GM04504 (cell line): ENCODE results near the gene SLC35E3.
"Not testable (repeated sequence)": the region's sequence is repeated elsewhere in the genome, so short reads cannot be mapped to it uniquely, and the experiment has no call there.

Source experiments
- DNase-seq: peaks from one replicate; pipeline ENCODE4 v3.0.0-alpha.2; 2012; ENCODE audit warnings: low read depth

SLC35E3 gene

DNA sequence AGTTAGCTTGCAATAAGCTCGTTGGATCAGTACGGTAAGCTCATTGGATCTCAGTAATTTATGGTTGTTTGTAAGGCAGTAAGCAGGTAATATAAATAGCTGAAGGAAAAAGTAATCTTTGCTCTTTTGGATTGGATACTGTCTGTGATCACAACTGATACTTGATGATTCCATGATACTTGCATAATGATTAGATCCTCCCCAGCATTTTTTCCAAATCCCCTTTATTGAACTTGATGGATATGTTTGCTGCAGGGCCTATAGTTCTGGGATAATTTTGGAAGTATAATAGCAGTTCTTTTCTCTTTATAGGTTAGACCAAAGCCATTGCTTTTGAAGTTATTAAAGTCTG lies 67.2 kb downstream of the SLC35E3 start:
- no peak for DNase-seq

DNA sequence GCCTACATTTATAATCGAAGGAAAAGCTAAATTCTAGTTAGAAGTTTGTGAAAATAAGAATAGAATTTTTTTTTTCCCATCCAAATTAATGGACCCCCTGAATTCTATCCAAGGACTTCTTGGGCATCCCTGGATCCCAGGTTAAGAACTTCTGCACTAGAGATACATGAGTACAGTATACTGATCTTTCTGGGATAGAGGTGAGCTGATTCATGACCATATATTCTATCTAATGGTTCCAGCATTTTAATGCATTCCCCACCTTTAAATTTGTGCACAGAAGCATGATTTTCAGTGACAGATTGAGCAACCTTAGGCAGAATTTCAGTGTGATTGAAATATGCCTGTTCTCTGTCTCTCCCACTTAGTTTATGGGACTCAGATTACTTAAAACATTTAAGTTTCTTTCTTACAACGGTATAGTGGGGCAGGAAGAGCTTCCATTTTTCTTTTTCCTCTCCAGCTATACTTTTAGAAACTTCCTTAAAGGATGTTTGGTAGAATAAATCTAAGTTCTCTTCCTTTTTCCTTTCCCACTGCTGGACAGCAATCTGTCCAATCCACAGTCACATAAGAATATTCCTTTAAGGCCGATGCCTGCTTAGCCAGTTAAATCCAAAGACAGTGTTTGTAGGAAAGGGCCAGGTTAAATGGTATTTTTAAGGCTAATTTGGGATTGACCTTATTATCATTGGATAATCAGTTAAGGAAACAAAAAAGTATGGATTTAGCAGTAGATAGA lies 68.7 kb downstream of the SLC35E3 start:
- no peak for DNase-seq

DNA sequence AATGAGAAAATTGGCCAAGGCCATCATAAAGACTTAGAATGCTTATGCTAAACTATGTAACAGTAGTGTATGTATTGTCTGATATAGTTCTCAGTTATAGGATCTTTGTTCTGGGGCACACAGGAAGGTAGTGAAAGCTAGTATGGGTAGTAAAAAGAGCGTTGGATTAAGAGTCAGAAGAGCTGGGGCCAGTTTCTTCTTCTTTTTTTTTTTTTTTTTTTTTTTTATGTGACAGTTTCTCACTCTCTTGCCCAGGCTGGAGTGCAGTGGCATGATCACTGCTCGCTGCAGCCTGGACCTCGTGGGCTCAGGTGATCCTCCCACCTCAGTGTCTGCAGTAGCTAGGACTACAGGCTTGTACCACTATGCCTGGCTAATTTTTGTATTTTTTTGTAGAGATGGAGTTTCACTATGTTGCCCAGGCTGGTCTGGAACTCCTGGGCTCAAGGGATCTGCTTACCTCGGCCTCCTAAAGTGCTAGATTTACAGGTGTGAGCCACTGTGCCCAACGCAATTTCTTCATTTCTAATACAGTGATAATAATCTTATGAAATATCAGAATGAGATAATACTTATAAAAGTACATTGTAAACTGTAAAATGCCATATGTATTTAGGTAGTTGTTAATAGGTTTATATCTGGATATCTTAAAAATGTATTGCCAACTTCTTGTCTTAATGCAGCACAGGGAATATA lies 69.4 kb downstream of the SLC35E3 start:
- no peak for DNase-seq

DNA sequence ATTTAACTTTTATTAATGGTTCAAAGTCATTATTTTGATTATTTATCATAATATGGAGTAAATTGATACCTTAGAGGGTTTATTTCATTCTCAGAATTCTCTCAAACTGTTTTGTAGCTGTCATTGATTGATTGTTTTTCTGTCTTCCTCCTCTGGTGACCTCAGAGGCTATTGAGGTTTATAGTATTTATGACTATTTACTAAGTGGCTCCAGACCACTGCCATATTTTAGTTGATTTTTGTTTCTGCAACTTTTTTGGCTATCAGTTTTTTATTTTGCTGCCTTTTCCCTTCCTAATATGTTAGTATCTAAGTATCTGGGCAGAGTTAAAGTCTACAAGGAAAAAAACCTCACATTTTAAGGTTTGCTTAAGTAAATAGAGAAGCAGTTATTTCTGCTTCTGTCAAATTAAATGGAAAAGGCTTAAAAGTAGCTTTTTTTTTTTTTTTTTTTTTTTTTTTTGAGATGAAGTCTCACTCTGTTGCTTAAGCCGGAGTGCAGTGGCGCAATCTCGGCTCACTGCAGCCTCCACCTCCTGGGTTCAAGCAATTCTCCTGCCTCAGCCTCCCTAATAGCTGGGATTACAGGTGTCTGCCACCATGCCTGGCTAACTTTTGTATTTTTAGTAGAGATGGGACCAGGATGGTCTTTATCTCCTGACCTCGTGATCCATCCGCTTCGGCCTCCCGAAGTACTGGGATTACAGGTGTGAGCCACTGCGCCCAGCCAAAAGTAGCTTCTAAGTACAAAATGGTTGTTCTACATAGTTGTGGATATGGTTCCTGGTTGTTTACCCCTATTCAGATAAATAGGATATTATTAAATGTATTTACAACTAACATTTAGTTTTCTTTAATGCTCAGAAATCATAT lies 70.2 kb downstream of the SLC35E3 start:
- no peak for DNase-seq

DNA sequence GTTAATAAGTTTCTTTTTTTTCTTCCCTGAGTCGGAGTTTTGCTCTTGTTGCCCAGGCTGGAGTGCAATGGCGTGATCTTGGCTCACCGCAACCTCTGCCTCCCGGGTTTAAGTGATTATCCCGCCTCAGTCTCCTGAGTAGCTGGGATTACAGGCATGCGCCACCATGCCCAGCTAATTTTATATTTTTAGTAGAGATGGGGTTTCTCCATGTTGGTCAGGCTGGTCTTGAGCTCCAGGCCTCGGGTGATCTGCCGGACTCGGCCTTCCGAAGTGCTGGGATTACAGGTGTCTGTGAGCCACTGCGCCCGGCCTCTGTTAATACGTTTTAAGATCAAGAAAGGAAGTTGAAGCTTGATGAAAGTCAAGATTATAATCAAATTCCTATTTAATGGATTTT lies 73.5 kb downstream of the SLC35E3 start:
- not testable (repeated sequence) for DNase-seq

DNA sequence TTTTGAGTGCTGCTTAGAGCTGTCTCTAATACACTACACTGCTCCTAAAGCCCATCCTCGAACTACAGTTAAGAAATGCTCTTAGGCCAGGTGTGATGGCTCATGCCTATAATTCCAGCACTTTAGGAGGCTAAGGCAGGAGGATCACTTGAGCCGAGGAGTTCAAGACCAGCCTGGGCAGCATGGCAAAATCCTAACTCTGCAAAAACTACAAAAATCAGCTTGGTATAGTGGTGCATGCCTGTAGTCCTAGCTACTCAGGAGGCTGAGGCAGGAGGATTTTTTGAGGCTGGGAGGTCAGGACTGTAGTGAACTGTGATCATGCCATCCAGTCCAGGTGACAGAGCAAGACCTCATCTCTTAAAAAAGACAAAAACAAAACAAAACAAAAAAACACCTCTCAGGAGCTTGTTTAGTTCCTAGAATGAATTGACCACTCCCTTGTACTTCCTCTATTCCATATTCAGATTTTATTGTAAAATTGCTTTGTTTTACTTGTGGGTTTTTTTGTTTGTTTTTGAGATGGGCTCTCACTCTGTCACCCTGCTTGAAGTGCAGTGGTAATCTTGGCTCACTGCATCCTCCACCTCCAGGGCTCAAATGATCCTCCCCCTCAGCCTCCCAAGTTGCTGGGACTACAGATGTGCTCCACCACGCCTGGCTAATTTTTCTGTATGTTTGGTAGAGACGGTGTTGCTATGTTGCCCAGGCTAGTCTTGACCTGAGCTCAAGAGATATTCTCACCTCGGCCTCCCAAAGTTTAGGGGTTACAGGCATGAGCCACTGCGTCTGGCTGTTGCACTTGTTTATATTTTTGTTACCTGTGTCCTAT lies 75.6 kb downstream of the SLC35E3 start:
- DNase-seq: no peak

DNA sequence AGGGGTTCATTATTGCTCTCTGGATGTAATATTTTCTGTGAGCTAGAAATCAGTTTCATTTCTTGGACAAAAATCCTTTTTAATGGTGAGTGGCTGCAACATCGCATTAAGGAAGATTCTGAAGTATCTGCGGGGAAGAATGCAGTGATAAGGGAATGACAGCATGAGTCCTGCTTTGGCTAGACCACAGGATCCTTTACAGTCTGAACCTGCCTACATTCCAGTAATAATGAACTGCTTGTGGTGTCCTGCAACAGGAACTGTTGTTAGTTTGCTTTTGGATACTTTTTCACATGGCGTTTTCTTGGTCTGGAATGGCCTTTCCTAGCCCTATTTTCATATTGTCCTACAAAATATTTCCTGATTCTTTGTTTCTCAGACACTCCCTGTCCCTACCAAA lies 77.7 kb downstream of the SLC35E3 start:
- no peak for DNase-seq

DNA sequence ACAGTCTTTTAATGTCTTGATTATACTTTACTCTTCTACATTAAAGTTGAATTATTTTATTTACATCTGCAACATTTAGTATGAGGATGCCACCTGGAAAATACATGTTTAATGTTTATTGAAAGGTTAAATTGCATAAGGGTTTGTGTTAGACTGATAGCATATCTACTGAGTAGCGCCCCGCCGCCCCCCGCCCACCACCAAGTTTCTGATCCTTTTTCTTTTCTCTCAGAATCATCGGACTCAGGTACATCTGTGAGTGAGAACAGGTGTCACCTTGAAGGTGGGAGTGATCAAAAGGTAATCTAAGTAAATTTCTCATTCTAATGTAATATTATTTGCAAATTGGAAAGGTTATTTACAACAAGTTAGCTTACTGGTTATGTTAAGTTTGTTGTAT lies 78.2 kb downstream of the SLC35E3 start:
- DNase-seq: no peak

DNA sequence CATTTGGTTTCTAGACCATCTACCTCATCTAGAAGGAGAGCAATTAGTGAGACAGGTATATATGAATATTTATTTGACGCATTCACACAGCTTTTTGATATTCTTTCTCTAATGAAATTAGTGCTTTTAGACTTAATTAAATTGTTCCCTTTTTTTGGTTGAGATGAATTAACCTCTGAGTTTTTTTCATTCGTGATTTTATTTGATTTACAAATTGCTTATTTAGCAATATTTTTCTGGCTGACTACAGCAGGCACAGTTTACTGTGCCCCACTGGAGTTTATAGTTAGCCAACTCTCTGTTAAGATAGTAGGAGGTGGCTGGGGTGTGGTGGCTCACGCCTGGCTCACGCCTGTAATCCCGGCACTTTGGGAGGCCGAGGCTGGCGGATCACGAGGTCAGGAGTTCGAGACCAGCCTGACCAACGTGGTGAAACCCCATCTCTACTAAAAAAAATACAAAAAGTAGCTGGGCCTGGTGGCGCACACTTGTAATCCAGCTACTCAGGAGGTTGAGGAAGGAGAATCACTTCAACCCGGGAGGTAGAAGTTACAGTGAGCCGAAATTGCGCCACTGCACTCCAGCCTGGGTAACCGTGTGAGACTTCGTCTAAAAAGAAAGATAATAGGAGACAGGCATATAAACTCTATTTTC lies 78.7 kb downstream of the SLC35E3 start:
- no peak for DNase-seq

DNA sequence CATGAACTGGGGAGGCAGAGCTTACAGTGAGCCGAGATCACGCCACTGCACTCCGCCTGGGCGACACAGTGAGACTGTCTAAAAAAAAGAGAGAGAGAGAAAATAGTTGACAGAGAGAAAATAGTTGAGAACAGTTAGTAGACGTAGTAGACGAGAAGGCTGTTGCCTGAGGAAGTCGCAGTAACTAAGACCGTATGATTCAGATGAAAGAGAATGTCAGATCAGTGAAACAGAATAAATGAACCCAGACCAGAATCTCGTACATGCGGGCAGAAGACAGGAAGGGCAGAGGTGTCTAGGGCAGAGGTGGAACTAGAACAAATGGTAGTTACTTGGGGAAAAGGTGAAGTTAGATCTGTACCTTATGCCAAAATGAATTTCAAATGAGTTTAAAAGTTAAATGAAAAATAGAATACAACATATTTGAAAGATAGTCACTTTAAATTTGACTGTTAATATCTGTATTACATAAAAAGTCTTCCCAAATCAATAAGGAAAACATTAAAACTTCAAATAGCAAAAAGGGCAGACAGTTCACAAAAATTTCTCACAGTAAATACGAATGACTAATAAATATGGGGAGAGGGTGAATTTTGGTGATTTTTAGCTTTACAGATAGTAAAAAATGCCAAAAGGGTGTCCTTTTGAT lies 79.7 kb downstream of the SLC35E3 start:
- DNase-seq: no peak

DNA sequence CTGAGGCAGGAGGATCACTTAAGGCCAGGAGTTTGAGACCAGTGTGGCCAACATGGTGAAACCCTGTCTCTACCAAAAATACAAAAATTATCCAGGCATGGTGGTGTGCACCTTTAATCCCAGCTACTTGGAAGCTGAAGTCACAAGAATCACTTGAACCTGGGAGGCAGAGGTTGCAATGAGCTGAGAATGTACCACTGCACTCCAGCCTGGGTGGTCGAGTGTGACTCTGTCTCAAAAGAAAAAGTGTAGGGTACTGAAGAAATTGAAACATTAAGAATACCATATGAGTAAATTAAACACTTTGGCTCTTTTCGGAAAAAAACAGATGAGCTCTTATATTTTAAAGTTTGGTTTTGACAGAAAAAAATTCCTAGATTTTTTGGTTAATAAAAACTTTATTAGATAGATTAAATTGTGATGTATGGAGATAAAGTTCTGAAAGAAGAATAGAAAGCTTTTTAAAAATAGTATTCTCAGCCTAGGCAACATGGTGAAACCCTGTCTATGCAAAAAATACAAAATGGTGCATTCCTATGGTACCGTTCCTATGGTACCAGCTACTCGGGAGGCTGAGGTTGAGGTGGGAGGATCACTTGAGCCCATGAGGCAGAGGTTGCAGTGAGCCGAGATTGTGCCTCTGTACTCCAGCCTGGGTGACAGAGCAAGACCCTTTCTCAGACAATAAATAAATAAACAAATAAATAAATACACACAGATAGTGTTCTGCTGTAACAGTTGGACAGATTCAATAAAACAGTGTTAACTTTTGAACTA lies 82.1 kb downstream of the SLC35E3 start:
- DNase-seq: no peak

DNA sequence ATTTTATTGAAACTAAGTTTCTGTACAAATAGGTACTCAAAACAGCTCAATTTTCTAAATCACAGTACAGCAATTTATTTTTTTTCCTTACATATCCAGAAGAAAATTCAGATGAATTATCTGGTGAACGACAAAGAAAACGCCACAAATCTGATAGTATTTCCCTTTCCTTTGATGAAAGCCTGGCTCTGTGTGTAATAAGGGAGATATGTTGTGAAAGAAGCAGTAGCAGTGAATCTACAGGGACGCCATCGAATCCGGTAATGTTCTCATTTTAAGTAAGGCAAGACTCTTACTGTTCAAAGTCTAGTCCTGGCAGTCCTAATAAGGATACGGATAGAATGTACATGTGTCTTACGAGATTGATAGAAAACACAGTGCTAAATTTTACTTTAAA lies 82.7 kb downstream of the SLC35E3 start:
- DNase-seq: no peak
